ENCODE results near the gene HOXD3. TPM values are rescaled to one million over a fixed set of nuclear protein-coding genes. Genes with fewer than 3 reads are reported as not detected.

HOXD3 gene
- total RNA-seq, 2 donors from 2014 or later = 1.2 to 3.9 TPM

DNA sequence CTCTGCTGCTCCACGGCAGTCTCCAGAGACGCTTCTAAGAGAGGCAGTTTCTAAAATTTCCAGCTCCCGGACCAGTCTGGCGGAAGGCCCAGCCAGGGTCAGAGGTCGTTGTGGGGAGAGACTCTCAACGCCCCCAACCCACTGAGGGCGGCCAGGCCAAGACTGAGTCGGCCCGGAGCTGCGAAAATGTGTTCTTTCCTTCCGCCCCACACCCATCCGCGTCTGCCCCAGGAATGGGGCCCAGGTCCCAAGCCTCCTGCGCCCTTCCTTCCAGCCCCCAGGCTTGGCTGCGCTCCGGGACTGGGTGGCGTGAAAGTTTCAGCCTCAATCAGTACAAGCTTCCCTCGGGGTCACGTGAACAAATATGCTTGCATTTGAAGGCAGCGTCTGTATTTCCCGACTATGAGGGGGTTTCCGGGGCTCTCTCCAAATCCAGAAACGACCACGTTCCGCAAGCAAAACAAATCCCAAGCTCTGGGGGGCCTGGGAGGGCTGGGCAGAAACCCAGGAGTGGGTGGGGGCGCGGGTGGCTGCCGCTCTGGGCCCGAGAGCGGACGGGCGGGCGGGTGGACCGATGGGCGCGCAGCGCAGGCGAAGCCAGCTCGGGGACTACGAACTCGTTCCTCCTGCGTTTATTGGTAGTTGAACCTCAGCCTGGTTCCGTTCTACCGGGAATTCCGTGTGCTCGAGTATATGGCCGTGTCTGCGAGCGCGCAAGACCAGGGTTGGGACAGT, 3.3 kb downstream of the HOXD3 start:
- ATAC-seq (ENCODE audit: insufficient number of reproducible peaks, low FRiP score, low read depth) = no peak

DNA sequence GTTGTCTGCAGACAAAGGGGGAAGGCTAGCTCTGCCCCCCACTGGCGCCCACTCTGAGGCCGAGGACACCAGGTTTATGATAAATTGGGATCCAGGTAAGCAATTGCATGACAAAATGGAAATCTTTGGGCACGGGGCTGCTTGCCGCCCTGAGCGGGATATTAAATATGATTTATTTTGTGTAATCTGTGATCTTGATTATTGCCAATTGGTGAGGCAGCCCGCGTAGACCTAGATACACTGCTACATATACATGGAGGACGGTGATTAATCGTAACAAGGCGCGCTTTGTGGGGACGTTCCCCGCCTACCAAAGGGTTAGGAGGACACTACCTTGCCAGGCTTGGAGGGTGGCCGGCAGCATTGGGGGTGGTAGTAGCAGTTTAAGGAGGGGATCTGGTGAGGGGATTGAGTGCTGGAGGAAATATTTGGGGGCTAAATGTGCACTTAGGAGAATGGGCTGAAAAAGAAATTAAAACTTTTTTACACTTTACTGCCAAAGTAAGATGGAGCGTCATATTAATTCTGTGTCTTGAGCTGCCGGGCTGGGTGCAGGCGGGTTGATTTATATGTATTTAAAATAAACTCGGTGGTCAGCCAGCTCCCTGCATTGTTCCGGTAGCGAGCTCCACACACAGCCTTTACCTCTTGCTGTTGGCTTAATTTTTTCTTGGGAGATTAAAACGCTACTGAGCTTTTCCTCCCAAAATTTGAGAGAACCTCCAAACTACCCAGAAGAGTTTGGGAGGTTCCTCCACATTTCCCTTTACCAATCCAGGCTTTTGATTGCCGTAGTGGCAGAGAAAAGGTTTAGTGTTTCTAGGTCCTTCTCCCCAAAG, 4.1 kb downstream of the HOXD3 start:
- no peak for ATAC-seq (ENCODE audit: insufficient number of reproducible peaks, low FRiP score, low read depth)
- Histone ChIP-seq H3K36me3 (no peaks in the 10 kb centered on the region), H3K9me3 (no peaks in the 10 kb centered on the region), H3K4me3 (peak overlapping the region; percentile 44), H3K4me1 (ENCODE audit: control insufficient read depth in 1 of 2, low read depth in 2 of 2) (peaks cover 3 to 30% of the 10 kb centered on the region in 2 donors), H3K27me3 (replicated peaks; ENCODE audit: insufficient read depth) (no peaks in the 10 kb centered on the region), H3K27ac (no peak overlapping the region)
- TF ChIP-seq CTCF (IDR thresholded peaks at IDR 0.05) = no peak
- no peak for DNase-seq (ENCODE audit: low spot score)

More for the DNA sequence above, 3.3 kb downstream of the HOXD3 start:
- no peak for DNase-seq (ENCODE audit: low spot score)
- Histone ChIP-seq H3K4me3 (peak overlapping the region; percentile 44), H3K27me3 (replicated peaks; ENCODE audit: insufficient read depth) (no peaks in the 10 kb centered on the region), H3K27ac (no peak overlapping the region), H3K36me3 (no peaks in the 10 kb centered on the region), H3K9me3 (no peaks in the 10 kb centered on the region), H3K4me1 (ENCODE audit: control insufficient read depth in 1 of 2, low read depth in 2 of 2) (peaks cover 3 to 30% of the 10 kb centered on the region in 2 donors)
- no peak for TF ChIP-seq CTCF (IDR thresholded peaks at IDR 0.05)

- Histone ChIP-seq H3K27ac (no peak overlapping the region), H3K27me3 (replicated peaks; ENCODE audit: insufficient read depth) (no peaks in the 10 kb centered on the region), H3K4me3 (peak overlapping the region; percentile 26), H3K9me3 (no peaks in the 10 kb centered on the region), H3K36me3 (no peaks in the 10 kb centered on the region), H3K4me1 (ENCODE audit: control insufficient read depth in 1 of 2, low read depth in 2 of 2) (peaks cover 3 to 30% of the 10 kb centered on the region in 2 donors)
- TF ChIP-seq CTCF (IDR thresholded peaks at IDR 0.05) = no peak
- no peak for ATAC-seq (ENCODE audit: insufficient number of reproducible peaks, low FRiP score, low read depth)
- DNase-seq (ENCODE audit: low spot score) = no peak
Measured at GRCh38 chr2:176161825-176162626, 4.9 kb downstream of the HOXD3 start.

DNA sequence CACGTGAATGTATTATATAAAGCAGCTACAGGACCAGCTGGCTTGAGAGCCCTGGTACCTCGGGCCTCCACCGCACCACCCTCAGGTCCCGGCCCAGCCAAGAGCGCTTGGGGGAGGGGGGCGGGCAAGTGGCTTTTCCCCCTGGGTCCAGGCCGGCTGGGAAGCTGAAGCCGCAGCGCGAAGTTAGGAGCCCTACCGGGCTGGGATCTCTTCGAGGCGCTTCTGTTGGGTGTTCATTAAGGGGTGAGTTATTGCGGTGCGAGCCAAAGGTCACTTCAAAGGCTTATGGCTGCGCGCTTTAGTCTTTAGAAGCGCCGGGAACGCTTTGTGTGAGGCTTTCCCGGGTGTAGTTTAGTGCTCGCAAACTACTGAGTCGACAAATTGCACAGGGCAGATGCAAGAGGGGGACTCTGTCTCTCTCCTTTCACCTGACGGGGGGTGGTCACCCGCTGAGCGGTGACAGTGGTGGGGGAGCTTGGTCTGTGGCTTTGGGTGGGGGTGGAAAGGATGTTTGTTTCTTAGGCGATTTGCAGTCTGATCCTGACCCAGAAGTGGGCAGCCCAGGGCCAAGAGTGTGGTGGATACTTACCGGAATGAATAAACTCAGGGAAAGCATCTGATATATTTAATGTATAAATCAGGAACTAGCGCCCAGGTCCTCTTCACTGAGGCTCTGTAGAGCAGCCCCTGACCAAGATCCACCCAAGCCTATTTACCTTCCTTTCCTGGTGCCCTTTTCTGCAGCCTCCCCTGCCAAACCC, 6.0 kb downstream of the HOXD3 start:
- DNase-seq (ENCODE audit: low spot score) (no peak), ATAC-seq (ENCODE audit: insufficient number of reproducible peaks, low FRiP score, low read depth) (no peak)
- H3K36me3 ChIP-seq = no peaks in the 10 kb centered on the region
- no peaks in the 10 kb centered on the region for H3K27me3 ChIP-seq (replicated peaks; ENCODE audit: insufficient read depth)
- no peak overlapping the region for H3K4me3 ChIP-seq
- no peak for TF ChIP-seq CTCF (IDR thresholded peaks at IDR 0.05)
- no peak overlapping the region for H3K27ac ChIP-seq
- H3K4me1 ChIP-seq (ENCODE audit: control insufficient read depth in 1 of 2, low read depth in 2 of 2) = peaks cover 3 to 30% of the 10 kb centered on the region in 2 donors
- no peaks in the 10 kb centered on the region for H3K9me3 ChIP-seq
